BJ (cell line): ENCODE measurements around the gene GDI1. TPM values are rescaled to one million over a fixed set of nuclear protein-coding genes. Genes with fewer than 3 reads are reported as not detected.
A peak's percentile ranks its signal among the peaks of the same experiment; 100 is the strongest.

Source experiments
- CTCF ChIA-PET: fragments of 350-600 bp; formaldehyde crosslinking; extraction: SDS; loops from one replicate; lab custom pipeline; 2021; ENCODE audit warnings: antibody characterized with exemption, inconsistent platforms; lab: Yijun Ruan, JAX
- POLR2A ChIA-PET: fragments of 300-600 bp; sonication (Branson Sonifier 250); formaldehyde crosslinking; extraction: SDS; loops from one replicate; lab custom pipeline; 2021; ENCODE audit warnings: antibody characterized with exemption; lab: Charles Lee
- DNase-seq: peaks from one replicate; pipeline ENCODE4 v3.0.0-alpha.2; 2011; ENCODE audit warnings: low read depth
- H3K27me3 ChIP-seq: 2 replicates; pipeline ENCODE4 v1.6.0; 2011; ENCODE audit warnings: low read length; ENCODE audit not compliant: control insufficient read depth, insufficient read depth
- H3K36me3 ChIP-seq: 2 replicates; pipeline ENCODE4 v1.5.1; 2011; ENCODE audit warnings: low read length; ENCODE audit not compliant: control insufficient read depth, insufficient read depth
- H3K4me3 ChIP-seq: 2 replicates; pipeline ENCODE4 v1.5.1; 2011; ENCODE audit warnings: low read depth, mild to moderate bottlenecking, control low read depth, low read length
- polyA plus RNA-seq: library from polyadenylated mRNA; depleted of rRNA; stranded (reverse); fragments of >200 nt; gene quantifications from 2 replicates; pipeline ENCODE4 v1.2.3, GENCODE V29; 2011
- TF ChIP-seq, protein P1 (sequence below): IDR thresholded peaks from 2 replicates; pipeline ENCODE4 v1.5.1; 2011; ENCODE audit warnings: low read depth, mild to moderate bottlenecking, control low read depth, inconsistent platforms, low read length, moderate library complexity; ENCODE audit not compliant: insufficient read depth

GDI1 gene
- polyA plus RNA-seq, 1 experiment, result 216 TPM

DNA sequence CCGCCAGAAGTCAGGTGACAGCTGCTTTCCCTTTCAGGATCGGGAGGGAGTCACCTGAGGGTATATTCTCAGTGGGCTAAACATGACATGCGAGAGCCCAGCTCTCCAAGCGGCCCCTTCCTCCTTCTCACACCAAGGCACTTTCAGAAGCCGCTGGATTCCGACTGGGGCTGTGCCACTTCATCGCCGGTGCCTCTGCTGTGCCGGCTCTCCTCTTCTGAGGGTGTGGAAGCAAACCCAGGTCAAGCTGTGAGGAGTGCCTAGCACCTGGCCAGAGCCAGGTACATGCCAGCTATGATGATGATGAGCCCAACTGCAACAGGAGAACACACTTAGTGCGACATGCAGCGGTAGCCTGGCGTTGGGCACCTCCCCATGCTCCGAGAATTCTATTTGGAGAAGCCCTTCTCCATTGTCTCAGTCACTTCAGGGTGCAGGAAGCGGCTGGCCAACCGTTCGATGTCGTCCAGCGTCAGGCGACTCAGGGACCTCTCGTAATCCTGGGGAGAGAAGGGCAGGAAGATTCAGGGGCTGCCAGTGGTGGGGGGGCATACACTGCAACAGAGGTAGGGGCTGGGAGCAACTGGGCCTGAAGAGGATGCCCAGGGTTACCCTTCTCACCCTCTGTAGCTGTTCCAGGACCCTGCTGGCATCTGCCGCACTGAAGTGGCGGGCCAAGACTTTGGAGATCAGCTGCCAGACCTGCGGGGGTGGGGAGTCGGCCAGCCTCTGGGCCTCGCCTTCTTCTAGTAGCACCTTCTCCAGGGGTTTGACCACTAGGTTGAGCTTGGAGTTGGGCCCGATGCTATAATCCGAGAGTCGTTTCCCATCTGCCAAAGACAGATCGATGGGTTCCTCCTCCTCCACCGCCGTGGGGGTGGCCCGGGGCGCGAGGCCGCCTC lies 48.4 kb downstream of the GDI1 start:
- POLR2A ChIA-PET, result no interaction called here
- H3K36me3 ChIP-seq, result peaks cover 8% of the 10 kb centered on the region
- TF ChIP-seq, protein P1, sequence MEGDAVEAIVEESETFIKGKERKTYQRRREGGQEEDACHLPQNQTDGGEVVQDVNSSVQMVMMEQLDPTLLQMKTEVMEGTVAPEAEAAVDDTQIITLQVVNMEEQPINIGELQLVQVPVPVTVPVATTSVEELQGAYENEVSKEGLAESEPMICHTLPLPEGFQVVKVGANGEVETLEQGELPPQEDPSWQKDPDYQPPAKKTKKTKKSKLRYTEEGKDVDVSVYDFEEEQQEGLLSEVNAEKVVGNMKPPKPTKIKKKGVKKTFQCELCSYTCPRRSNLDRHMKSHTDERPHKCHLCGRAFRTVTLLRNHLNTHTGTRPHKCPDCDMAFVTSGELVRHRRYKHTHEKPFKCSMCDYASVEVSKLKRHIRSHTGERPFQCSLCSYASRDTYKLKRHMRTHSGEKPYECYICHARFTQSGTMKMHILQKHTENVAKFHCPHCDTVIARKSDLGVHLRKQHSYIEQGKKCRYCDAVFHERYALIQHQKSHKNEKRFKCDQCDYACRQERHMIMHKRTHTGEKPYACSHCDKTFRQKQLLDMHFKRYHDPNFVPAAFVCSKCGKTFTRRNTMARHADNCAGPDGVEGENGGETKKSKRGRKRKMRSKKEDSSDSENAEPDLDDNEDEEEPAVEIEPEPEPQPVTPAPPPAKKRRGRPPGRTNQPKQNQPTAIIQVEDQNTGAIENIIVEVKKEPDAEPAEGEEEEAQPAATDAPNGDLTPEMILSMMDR, result no peak
- CTCF ChIA-PET, result interaction anchor here (1.0 kb wide), 1 partner anchor 86 kb away, joined by 3 read pairs; no protein-coding TSS in a partner anchor
- H3K27me3 ChIP-seq, result no peaks in the 10 kb centered on the region
- H3K4me3 ChIP-seq, result peak overlapping the region; percentile 57
- DNase-seq, result no peak

- no peaks in the 10 kb centered on the region for H3K27me3 ChIP-seq
- CTCF ChIA-PET, result no interaction called here
- peaks cover 8% of the 10 kb centered on the region for H3K36me3 ChIP-seq
- POLR2A ChIA-PET, result no interaction called here
- TF ChIP-seq, protein P1, result no peak
- peak overlapping the region; percentile 57 for H3K4me3 ChIP-seq
- no peak for DNase-seq
Measured at GRCh38 chrX:154486052-154486395, 49.1 kb downstream of the GDI1 start.

DNA sequence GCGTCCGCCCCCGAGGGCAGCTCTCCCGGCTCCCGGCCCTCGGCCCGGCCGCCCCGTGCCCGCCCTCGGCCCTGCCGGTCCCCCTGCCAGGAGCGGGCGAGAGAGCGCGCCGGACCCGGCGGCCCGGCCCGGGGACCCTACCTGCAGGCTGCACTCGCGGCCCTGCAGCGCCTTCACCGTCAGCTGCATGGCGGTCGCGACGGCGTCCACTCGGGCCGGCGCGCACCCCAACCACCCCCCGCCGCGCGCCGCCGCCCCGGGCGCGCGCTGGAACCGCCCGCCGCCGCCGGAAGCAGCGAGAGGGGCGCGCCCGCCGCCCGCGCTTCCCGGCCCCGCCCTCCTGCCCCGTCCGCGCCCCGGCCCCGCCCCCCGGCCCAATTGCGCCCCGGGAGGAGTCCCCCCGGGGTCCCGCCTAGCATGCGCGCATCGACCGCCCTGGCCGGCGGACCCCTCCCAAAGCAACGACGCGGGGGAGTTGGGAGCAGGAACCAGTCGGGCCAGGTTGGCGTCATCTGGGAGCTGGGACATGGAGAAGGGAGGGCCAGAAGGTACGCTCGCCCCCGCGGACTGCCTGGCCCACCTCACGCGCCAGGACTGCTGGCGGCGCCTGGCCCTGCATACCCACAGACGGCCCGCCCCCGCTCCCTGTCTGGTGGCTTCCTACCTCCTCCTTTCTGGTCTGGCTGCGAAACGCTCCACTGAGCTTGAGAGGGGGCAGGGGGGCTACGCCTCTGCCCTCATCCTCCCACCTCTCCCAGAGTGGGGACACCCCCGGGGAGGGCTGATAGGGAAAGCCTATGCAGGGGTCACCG lies 49.6 kb downstream of the GDI1 start, which contains the start of gene UBL4A:
Gene UBL4A (minus strand): TSS at position 220 of the 812 bp plus-strand sequence. CDS start 31 bp downstream, at position 189.
- CTCF ChIA-PET, result interaction anchor here (0.7 kb wide), 1 partner anchor 12 kb away, joined by 3 read pairs; no protein-coding TSS in a partner anchor
- DNase-seq, result no peak
- no peaks in the 10 kb centered on the region for H3K27me3 ChIP-seq
- peaks cover 8% of the 10 kb centered on the region for H3K36me3 ChIP-seq
- TF ChIP-seq, protein P1, result no peak
- POLR2A ChIA-PET, result no interaction called here
- H3K4me3 ChIP-seq, result peak within 1 kb of the TSS; percentile 57

GRCh38 chrX:154487518-154488290 lies 50.8 kb downstream of the GDI1 start:
- no peaks in the 10 kb centered on the region for H3K27me3 ChIP-seq
- ChIA-PET POLR2A (interaction anchor here (0.5 kb wide), 1 partner anchor 9 kb away, joined by 3 read pairs; no protein-coding TSS in a partner anchor), CTCF (no interaction called here)
- no peak for DNase-seq
- TF ChIP-seq, protein P1, result no peak
- H3K4me3 ChIP-seq, result no peak overlapping the region
- H3K36me3 ChIP-seq, result peaks cover 8% of the 10 kb centered on the region
